GM19372 (cell line): ENCODE data around the gene FYCO1.
A peak's percentile ranks its signal among the peaks of the same experiment; 100 is the strongest.
"Not testable (repeated sequence)": the region's sequence is repeated elsewhere in the genome, so short reads cannot be mapped to it uniquely, and the experiment has no call there.

Experiments used
- ATAC-seq: cut with Tn5 transposase; IDR thresholded peaks from one replicate; pipeline ENCODE4 v1.9.1; 2021; ENCODE audit warnings: mild to moderate bottlenecking, low read depth, moderate library complexity; ENCODE audit not compliant: unreplicated experiment

The FYCO1 gene

GRCh38 chr3:45995236-45996192 is at the start of gene FYCO1:
TSS of gene FYCO1 (minus strand) at chr3:45995824. CDS start at chr3:45984910, 10,914 bp downstream.
- peak; percentile 88 for ATAC-seq

GRCh38 chr3:46038916-46039315 is 43.3 kb upstream of the FYCO1 start:
- ATAC-seq = no peak

DNA sequence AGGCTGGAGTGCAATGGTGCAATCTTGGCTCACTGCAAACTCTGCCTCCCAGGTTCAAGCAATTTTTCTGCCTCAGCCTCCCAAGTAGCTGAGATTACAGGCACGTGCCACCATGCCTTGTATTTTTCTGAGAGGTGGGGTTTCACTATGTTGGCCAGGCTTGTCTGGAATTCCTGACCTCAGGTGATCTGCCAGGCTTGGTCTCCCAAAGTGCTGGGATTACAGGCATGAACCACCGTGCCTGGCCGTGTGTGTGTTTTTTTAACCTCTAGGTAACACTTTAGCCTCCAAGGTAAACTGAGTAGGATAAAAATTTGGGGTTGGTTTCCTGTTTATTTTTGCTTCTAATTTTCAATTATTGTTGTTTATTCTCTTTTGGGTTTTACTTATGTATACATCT is 42.4 kb upstream of the FYCO1 start:
- not testable (repeated sequence) for ATAC-seq

DNA sequence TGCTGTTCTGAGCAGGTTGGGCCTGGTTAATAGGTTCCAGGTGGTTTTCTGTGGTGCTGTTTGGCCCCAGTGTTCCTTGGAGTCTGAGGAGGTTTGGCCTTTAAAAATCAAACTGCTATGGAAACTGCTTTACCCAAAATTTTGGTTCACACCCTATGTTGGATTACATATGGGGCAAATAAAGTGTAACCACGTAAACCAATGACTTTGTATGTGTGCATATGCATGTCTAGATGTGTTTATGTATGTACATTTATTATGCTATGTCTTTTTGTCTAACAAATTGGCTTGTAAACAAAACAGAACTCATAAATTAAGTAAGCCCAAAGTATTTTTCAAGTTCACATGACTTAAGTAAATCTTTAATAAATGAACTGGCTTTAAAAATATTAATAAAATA is 40.6 kb upstream of the FYCO1 start:
- ATAC-seq = no peak

DNA sequence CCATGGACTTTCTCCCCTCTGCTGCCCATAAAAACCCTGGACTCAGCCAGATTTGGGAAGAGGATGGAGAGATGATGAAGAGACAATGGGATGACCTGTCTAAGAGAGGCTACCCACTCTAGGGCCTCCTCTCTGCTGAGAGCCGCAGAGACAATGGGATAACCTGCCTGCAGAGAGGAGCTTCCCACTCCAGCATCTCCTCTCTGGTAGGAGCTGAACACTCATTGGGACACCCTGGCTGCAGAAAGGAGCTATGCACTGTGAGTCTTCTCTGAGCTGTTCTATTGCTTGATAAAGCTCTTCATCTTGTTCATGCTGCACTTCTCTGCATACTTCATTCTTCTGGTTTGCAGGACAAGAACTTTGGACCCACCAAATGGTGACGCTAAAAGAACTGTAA is 36.1 kb upstream of the FYCO1 start:
- ATAC-seq = no peak

GRCh38 chr3:46031269-46031668 is 35.6 kb upstream of the FYCO1 start:
- no peak for ATAC-seq

DNA sequence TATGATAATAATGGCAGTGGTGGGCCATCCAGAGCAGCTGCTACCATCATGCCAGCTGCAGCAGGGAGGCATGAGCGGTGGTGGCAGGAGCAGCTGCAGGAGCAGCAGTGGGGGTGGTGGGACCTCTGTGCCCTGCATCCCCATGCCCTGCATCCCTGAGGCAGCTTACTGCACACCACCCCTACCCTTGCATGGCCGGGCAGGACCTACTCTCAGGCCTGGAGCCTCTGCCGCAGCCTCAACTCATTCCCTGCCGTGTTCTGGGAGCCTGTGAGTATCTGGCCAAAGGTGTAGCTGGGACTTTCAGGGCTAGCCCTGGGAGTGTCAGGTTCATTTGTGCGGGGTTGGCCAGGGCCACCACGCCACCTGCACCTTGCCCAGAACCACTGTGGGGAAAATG is 35.0 kb upstream of the FYCO1 start:
- ATAC-seq = no peak

GRCh38 chr3:46029953-46030543 is 34.4 kb upstream of the FYCO1 start:
- no peak for ATAC-seq

DNA sequence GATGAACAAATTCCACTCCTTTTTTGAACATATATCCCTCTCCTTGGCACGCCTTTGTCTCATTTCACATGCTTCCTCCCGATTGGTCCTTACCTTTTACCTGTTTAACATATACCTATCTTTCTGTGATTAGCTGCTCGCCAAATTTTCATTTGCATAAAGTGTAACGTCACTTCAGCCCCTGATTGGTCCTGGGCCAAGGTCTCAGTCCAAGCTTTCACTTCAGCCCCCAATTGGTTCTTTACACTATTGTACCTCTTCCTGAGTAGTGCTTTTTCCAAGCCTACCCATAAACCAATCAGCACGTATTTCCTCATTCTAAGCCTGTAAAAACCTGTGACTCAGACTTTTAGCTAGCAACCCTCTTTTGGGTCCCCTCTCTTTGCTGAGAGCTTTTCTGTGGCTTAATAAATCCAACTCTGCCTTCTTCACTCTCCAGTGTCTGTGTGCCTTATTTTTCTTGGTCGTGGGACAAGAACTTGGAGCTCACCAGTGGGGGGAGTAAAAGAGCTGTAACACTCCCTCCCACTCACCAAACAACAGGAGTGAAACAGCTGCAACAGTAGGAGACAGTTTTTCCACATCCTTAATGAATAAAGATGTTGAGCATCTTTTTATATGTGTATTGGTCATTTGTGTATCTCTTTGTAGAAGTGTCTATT is 32.2 kb upstream of the FYCO1 start:
- no peak for ATAC-seq

- no peak for ATAC-seq
Observed at GRCh38 chr3:46027021-46027705, 31.5 kb upstream of the FYCO1 start, which contains the start of gene XCR1. TSS of gene XCR1 (minus strand) at chr3:46027483. CDS start at chr3:46021947, 5,536 bp downstream.

- no peak for ATAC-seq
Observed at GRCh38 chr3:46025139-46025538, 29.5 kb upstream of the FYCO1 start.

- ATAC-seq = no peak
Observed at GRCh38 chr3:46024131-46024530, 28.5 kb upstream of the FYCO1 start.

GRCh38 chr3:46022909-46023785 is 27.5 kb upstream of the FYCO1 start:
- ATAC-seq = no peak

- no peak for ATAC-seq
Observed at GRCh38 chr3:46021516-46021915, 25.9 kb upstream of the FYCO1 start.

DNA sequence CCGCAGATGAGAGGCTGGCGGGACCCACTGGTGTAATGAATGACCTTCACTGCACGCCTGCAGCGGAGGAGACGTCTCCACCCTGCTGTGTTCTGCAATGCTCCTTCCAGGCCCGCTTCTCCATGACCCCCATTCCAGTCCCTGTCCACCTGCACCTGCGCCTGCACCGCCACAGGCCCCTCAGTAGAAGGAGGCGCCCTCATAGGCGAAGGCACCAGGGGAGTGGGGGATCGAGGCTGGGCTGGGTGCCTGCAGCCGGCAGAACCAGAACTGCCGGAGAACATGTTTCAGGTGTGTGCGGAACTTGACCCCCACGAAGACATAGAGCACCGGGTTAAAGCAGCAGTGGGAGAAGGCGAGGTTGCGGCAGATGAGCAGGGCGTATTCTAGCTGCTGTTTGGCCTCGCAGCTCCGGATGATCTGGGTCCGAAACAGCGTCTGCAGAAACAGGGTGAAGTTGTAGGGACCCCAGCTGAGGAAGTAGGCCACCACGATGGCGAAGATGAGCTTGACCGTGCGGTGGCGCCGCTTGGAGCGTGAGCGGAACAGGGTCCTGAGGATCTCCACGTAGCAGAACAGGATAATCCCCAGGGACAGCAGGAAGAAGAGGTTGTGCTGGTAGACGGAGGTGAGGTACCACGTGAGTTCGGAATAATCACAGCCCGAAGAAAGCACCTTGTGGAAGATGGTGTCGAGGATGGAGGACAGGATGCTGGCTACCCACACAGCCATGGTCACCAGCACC is 25.3 kb upstream of the FYCO1 start:
- no peak for ATAC-seq

DNA sequence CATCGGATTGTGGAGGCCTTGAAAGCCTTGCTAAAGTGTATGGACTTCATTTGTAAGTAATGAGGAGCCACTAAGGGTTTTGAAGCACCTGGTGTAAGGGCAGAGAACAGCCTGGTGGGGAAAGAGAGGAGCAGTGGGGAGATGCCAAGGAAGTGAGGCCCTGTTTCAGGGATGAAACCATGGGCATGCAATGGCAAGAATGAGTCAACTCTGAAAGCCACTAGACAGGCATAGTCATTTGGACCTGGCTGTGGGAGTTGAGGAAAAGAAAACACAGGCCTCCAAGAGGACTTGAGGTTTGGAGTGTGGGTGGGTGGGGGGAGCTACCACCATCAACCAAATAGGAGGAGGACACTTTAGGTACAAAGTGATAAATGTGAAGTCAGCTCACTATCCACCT is 24.1 kb upstream of the FYCO1 start:
- ATAC-seq = no peak

DNA sequence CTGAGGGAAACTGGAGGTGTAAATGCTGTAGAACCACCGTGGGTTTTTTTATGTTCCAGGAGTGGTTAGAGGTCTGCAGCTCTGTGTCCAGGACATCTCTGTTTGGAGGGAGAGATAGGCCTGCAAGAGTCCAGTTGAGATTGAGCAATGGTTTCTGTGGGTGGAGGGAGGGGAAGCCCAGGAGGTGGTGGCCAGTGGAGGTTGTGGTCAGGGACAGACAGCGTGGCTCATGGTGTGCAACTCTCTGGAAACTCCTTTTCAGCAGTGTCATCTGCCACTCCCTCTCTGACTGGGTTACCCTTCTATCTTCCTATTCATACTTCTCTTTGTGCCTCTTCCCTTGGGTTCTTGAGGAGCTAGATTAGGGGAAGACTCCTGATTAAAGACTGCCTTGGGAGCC is 22.1 kb upstream of the FYCO1 start:
- ATAC-seq = no peak

- no peak for ATAC-seq
Observed at GRCh38 chr3:46013316-46014094, 17.9 kb upstream of the FYCO1 start.
